NCI-H2227 (cell line): ENCODE data around the gene KCNMA1.

Experiments
- DNase-seq: peaks from one replicate; lab custom pipeline; 2025; ENCODE audit not compliant: unreplicated experiment; lab: John Stamatoyannopoulos, UW

KCNMA1 gene

DNA sequence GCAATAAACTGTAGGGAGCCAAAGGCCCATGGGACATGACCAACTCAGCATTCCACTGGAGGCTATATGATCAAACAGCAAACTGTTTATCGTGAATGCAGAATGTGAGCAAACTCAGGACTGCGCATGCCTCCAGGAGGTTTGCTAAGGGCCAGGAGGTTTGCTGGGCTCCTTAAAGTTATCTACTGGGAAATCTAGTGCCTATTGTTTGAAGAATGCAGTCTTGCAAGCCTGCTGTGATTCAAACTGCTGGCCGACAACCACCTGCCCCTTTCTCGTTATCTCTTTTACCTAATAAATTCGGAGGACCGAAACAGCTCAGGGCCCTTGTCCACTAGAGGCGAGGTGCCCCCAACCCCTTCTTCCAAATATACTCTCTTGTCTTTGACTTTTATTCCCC lies 404.1 kb downstream of the KCNMA1 start:
- DNase-seq = no peak

DNA sequence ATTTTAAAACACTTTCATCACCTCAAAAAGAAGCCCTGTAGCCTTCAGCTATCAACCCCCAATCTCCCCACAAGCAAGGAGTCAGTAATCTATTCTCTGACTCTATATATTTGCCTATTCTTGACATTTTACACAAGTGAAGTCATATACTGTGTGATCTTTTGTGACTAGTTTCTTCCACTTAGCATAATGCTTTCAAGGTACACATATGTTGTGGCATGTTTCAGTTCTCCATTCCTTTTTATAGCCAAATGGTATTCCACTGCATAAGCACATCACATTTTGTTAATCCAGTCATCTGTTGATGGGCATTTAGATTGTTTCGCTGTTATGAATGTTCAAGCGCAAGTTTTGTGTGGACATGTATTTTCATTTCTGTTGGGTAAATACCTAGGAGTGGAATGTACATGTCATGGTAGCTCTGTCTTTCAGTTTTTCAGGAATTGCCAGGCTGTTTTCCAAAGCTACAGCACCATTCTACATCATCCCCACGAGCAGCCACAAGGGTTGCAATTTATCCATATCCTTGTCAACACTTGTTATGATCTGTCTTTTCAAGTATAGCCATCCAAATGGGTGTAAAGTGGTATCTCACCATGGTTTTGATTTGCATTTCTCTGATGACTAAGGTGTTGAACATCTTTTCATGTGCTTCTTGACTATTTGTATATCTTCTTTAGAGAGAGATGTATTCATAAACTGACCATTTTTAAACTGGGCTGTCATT lies 405.6 kb downstream of the KCNMA1 start:
- no peak for DNase-seq

DNA sequence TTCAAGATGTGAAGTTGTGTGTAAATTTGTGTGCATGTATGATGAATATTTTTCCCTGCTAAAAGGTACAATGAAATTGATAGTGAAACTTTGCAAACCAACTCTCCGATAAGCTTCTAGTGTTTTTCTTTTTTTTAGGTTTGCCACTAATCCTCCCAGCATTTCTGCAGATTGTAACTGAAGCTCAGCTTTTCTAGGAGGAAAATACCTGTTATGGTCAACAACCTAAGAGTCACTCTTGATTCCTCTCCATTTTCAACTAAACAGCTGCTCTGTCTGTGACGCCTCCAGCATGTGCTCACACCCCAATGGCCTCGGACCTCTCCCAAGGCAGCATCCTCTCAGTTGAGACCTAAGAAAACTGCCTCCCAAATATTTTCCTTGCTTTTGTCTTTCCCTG lies 406.2 kb downstream of the KCNMA1 start:
- no peak for DNase-seq

DNA sequence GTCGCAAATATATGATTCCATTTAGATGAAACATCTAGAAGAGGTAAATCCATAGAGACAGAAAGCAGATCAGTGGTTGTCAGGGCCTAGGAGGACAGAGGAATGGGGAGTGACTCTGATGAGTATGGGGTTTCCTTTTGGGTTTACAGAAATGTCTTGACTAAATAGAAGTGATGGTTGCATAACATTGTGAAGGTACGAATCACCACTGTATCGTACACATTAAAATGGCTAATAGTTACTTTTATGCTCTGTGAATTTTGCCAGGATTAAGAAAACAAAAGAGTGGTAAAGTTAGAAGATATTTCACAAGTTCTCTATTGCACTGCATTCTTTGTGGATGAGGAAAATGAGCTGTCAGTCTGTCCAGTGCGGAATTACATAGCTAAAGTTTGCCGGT lies 407.4 kb downstream of the KCNMA1 start:
- no peak for DNase-seq

DNA sequence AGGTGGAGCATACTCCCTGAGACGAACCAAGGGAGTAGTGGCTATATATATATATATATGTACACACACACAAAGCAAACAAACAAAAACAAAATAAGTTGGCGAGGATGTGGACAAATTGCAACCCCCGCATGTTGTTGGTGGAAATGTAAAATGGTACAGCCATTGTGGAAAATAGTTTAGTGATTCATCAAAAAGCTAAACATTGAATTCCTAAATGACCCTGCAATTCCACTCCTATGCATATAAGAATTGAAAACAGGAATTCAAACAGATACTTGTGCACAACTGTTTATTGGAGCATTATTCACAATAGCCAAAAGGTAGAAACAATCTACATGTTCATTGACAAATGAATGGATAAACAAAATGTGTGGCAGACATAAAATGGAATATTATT lies 407.9 kb downstream of the KCNMA1 start:
- DNase-seq = no peak

DNA sequence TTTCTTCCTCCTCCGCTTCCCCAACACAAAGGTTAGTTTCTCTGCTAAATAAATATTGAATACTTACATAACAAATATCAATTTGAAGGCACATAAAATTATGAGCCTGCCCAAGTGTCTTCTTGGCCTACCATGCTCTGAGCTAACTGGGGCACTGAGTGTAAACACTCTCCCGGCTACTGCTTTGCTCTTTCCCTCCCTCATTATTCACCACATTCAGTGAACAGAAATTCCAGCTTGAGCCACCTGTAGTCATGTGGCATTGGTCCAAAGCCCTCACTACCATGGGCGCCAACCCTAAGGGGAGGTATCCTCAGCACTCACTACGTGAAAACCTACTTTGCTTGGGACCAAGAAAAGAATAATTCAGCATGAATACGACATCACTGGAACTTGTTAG lies 409.0 kb downstream of the KCNMA1 start:
- no peak for DNase-seq

DNA sequence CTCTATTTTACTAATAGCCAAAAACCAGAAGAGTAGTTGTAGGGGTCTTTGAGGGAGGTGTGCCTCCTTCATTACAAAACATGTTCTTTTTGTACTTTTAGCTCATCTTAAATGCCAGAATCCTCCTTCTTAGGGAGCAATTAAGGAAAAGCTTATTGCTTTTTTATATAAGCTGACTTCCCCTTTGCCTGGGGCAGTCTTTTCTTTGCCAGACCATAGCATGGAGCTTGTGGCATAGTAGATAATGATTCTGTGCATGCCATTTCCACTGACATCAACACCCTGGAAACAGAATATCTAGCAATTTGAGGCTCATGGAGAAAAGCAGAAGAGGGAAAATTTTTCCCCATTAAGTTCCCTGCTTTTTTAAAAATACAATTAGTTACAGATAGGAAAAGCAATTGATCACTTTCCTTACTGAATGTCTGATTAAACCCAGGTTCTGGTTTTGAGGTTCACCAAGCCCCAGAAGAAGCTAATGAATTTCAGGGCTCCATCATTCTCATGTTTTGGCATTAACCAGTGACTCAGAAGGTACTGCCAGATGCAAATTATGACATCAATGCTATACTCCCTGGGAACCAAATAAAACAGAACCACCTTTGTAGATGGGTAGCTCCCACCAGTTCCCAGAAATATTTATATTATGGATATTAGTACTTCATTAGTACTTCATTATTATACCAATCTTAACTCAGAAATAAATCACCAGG lies 410.6 kb downstream of the KCNMA1 start:
- no peak for DNase-seq

DNA sequence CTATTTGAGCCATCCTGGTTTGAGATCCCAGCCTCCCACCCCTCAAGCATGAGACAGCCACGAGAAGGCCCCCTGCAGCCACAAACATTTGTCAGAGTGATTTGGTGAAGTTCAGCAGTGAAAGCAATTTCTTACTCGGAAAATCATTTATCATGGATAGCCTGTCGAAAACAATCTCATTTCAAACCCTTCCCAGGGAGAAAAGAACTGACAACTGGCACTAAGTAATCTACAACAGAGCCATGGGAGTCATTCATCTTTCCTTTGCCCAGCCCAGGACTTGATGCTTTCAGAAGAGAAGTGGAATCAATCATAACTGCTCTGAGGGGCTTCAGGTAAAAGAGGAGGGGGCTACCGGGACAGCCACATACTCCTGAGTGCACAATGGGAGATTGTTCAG lies 411.2 kb downstream of the KCNMA1 start:
- peak; percentile 32 for DNase-seq

DNA sequence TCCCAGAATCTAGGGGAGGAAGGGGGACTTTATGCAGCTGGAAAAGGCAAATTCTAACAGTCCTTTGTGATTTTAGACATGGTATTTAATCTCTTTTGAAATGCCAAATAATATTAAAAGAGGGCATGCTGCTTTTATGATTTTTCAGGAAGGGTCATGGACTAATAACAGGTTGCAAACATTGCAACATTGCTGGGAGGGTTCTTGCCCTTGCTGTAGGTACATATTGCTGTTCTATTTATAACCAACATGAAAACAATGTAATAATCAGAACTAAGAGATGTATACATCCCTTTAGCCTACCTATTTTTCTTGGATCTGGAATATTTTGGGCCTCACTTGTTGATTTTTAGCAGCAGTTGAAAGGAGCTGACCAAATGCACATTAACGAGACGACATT lies 411.6 kb downstream of the KCNMA1 start:
- peak; percentile 77 for DNase-seq

DNA sequence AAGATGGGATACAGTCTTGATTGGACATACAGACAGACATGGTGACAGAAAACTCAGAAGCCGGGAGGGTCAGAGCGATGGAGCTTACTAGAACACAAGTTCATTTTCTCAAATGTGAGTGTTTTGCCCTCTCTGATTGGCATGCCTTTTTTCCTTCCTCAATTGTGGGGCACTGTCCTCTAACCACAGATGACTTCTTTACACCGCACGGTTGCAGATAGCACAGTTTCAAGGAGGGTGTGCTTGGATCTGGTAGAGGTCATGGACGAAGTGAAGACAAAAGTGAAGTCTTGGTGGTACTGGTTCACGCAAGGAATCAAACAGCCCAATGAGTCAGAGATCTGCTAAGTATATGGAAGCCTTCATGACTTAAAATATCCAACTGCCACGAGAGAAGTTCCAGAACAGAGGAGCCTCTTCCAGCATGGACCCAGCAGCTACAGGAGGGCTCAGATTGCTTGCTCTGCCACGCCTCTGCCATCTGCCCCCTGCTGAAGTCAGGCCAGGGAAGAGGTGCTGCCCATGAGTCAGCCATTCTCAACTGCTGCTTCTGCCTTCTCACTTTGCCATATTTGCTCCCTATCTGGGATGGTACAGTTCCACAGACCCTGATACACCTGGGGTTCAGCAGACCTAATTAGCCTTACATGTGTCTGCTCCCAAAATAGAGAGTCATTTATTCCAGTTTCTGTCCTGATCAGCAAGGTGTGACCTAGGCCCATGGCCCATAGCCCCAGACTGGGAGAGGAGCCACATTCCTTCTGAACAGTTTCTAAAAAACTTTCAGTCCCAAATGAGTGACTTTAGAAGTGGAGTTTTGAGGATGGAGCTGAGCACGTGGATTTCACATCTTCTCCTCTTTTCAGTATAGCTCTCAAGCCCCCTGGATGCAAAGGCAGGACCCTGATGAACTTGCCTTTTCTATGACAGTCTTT lies 413.8 kb downstream of the KCNMA1 start:
- no peak for DNase-seq

DNA sequence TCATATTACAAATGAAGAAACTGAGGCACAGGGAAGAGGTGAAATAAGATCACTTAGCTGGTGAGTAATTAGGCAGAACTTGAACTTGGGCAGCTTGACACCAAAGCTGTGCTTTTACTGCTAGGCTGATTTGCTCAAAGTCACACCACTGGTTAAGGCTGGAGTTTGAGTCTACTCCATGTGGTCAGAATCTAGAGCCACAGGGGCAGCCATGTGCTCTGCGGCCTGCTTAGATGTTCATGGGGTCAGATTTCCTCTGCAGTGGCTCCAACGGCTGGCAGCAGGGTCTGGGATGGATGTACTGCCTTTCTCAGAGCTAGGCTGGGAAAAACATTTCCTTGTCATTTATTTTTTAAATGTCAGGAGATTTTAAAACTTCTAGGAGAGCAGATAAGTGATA lies 417.5 kb downstream of the KCNMA1 start:
- DNase-seq = no peak

DNA sequence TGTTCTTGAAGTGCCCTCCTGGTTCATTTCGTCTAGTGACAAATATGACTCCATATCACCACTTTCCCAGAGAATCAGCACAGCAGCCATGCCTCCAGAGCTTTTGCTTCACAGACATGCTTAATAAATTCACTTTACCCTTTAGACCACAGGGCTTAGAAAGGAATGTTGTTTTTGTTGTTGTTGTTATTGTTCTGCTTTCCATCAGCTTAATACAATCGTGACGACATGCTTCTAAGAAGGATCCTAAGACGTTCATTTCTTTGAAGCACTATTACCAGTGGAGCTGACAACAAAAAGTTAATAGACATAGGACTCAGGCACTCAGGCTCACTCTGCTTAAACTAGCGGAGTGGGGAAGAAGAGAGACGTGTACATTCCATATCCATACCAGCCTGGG lies 418.6 kb downstream of the KCNMA1 start:
- no peak for DNase-seq

DNA sequence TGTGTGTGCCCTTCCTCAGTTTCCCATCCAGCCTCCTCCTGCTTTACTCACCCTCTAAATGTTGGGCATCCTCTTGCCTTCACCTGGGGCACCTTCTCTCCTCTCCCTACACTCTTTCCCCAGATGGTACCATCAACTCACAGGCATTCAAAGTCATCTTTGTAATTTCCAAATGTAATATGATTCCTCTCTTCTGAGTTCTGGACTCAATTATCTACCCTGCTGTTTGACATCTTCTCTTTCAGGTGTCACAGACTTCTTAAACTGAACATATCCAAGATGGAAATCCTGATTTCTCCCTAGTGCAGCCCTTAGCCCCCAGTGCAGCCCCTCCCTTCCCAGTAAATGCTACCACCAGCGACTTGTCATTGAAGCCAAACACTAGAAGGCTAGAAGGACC lies 422.8 kb downstream of the KCNMA1 start:
- no peak for DNase-seq

DNA sequence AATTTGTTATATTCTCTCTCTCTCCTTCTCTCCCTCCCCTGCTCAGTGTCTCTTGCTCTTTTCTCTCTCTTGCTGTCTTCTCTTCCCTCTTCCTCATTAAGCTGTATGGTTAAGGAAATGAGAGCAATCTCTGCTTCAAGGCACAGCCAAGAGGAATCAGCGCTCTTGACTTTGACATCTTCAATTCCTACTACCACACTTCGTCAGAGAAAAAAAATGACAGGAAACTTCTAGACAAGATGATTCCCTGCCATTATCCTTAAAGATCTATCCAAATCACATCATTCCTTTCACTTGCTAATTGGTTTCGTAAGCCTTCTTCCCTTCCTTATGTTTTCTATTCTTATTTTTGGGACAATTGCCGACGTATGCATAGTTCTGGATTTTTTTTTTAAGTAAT lies 425.0 kb downstream of the KCNMA1 start:
- DNase-seq = no peak

DNA sequence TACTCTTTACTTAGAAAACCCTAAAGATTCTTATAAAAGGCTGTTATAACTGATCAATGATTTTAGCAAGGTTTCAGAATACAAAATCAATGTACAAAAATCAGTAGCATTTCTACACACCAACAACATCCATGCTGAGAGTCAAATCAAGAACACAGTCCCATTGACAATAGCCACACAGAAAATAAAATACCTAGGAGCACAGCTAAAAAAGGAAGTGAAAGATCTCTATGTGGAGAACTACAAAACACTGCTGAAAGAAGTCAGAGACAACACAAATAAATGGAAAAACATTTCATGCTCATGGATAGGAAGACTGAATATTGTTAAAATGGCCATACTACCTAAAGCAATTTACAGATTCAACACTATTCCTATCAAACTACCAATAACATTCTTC lies 427.0 kb downstream of the KCNMA1 start:
- DNase-seq = no peak

DNA sequence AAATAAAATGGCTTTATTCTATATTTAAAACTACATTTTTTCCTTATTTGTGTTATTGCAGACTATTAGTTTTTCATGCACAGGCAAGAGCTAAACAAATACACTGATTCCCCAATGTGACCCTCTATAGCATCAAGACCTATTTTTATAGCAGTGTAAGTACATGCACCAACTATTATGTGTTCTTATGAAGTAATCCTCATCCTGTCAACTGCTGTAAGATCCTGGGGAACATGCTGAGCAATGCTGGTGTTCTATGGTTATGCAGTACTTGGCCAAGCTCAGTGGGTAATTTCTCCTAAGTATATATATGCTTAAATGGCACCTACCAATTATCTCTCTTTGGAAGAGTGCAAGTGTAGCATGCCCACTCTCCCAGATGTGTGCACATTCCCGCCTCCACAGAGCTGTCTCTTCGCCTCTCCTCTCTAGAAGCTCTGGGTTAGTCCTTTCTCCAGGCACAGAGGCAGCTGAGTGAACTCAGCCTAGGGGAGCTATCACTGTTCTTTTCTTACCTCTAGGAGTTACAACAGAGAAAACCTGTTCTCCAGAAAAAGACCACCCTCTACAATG lies 428.8 kb downstream of the KCNMA1 start:
- peak; percentile 76 for DNase-seq

DNA sequence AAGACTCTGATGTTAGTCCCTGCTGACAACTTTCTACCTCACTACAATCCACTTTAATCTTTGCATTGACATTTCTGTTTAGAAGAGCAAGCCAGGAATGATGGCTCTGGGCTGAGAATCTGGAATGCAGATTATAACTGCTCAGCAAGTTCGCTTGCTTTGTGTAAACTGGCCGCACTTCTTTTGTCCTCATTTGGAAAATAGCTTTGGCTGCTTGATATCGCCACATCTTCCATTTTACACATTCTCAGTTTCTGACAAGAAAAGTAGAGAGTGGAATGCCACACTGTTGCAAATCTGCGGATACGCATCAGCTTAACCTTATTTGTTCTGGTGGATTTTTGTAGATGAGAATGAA lies 429.8 kb downstream of the KCNMA1 start:
- no peak for DNase-seq

DNA sequence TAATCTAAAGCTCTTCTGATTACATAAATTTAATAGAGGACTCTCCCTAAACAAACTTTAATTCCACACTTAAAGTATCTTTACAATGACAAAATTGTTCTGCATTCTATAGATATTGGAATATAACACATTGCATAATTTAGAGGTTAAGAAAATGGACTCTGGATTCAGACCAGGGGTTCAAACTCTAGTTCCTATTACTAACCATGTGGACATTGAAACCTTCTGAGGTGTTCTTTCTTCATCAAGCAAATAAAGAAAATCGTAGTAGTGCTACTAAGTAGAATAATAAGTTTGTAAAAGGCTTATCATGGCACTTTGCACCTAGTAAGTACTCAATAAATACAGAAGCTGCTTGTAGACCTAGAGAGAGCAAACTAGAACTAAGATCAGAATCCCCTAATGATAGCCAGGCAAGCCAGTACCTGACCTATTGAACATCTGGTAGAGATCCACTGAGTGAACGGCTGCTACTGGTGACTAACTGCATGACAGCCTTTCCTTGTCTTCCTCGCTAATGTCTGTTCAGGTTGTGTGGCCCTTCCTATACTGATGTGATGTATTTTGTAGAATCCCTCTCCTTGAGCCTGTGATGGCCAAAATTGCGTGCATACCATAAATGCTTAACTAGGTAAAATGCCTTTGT lies 430.3 kb downstream of the KCNMA1 start:
- DNase-seq = no peak

DNA sequence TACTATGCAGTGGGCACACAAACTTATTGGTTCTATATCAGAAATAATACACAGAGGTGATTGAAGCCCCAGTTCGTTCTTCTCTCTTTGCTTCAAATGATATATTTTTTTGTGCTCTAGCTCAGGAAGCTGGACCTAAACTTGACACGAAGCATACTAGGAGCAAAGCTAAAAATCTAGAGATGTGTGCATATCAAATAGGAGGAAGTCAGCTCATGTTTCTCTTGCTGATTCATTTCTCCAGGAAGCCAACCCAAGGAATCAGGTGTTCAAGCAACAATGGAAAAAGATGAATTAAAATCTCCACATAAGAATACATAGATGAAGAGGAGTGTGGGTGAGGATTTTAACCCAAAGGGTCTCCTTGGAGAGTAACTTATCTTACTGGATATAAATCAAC lies 432.5 kb downstream of the KCNMA1 start:
- no peak for DNase-seq

DNA sequence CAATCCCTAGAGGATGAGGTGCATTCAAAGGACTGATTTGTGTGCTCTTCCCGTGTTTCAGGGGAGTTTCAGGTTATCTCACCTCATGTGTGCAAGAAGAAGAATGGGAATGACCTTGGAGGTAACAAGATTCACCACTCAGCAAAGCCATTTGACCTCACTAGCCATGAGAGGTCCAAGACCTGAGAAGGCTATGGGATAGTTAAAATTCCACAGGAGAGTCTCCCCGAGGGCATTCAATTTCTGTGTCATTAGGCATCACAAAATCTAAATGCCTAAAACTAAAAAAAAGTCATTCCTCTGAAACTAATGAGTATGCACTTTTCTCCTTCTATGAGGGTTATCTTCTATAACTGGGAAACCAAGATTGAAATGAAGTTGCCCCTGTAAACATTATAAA lies 433.4 kb downstream of the KCNMA1 start:
- no peak for DNase-seq

DNA sequence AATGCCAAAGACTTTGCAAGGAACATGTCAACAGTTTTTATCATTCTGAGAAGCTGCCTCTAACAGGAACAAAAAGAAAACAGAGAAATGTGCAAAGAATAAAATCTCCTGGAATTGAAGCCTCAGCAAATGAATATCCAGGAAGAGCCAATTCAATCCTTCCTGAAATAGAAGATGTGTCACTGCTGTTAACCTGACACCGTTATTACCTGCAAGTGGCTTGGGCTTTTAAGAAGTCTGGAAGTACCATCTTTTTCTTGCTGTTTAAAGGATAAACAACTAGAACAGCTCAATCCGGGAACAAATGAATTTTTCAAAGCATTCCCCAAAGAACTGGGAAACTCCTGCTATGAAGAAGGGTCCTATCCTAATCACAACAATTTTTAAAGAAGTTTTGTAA lies 434.8 kb downstream of the KCNMA1 start:
- DNase-seq = no peak
